Fibroblast of skin of right biceps (primary cell): ENCODE data around the gene P4HB.

ENCODE experiments used
- DNase-seq: peaks from one replicate; pipeline ENCODE4 v3.0.0-alpha.2; 2013

The P4HB gene

GRCh38 chr17:81807210-81807719, 53.1 kb downstream of the P4HB start:
- DNase-seq, result no peak

- DNase-seq, result no peak
Measured at GRCh38 chr17:81806461-81807209, 53.7 kb downstream of the P4HB start.

- DNase-seq, result no peak
Measured at GRCh38 chr17:81805707-81806460, 54.5 kb downstream of the P4HB start.

- no peak for DNase-seq
Measured at GRCh38 chr17:81804559-81805399, 55.6 kb downstream of the P4HB start.

GRCh38 chr17:81803728-81804558, 56.4 kb downstream of the P4HB start, which contains the start of gene GCGR:
Gene GCGR, plus strand, starts transcription at chr17:81804150. Its CDS starts 4,869 bp downstream, at chr17:81809019.
- no peak for DNase-seq

GRCh38 chr17:81802856-81803643, 57.3 kb downstream of the P4HB start:
- DNase-seq, result no peak

- no peak for DNase-seq
Measured at GRCh38 chr17:81802048-81802758, 58.1 kb downstream of the P4HB start.

- no peak for DNase-seq
Measured at GRCh38 chr17:81801327-81801726, 59.0 kb downstream of the P4HB start.

GRCh38 chr17:81794509-81794908, 65.8 kb downstream of the P4HB start:
- no peak for DNase-seq

GRCh38 chr17:81794074-81794476, 66.3 kb downstream of the P4HB start:
- DNase-seq, result no peak
